ENCODE data around the gene KCTD16.

KCTD16 gene

GRCh38 chr5:144418719-144419118 is 248.0 kb downstream of the KCTD16 start:
- Histone ChIP-seq H3K4me2 (ENCODE audit: low read depth, low read length) (no peak overlapping the region), H3K4me1 (ENCODE audit: low read length) (no peaks in the 10 kb centered on the region), H3K36me3 (replicated peaks; ENCODE audit: insufficient read depth, low read length) (no peaks in the 10 kb centered on the region), H3K79me2 (ENCODE audit: low read length) (no peaks in the 10 kb centered on the region), H3K9me3 (replicated peaks; ENCODE audit: insufficient read depth, low read length) (no peaks in the 10 kb centered on the region), H3K27me3 (replicated peaks; ENCODE audit: insufficient read depth, low read length) (no peaks in the 10 kb centered on the region), H3F3A (ENCODE audit: insufficient read depth, low read length) (no peaks in the 10 kb centered on the region), H3K9me2 (replicated peaks; ENCODE audit: insufficient read depth, low read length) (no peaks in the 10 kb centered on the region), H3K27ac (ENCODE audit: low read length) (no peak overlapping the region), H3K9ac (ENCODE audit: low read length) (no peak overlapping the region), H4K20me1 (ENCODE audit: insufficient read depth, low read length) (no peaks in the 10 kb centered on the region), H2AFZ (ENCODE audit: low read length) (no peak overlapping the region), H3K4me3 (ENCODE audit: low read length) (no peak overlapping the region)
- TF ChIP-seq EZH2 (optimal IDR thresholded peaks at IDR 0.05; ENCODE audit: low read depth, low read length) (no peak), EZH2phosphoT487 (IDR thresholded peaks at IDR 0.05; ENCODE audit: low read length) (no peak), CTCF (IDR thresholded peaks at IDR 0.05; ENCODE audit: low read length) (no peak)
- no peak for DNase-seq

- no peaks in the 10 kb centered on the region for H3K9me2 ChIP-seq (replicated peaks; ENCODE audit: insufficient read depth, low read length)
- no peak overlapping the region for H3K9ac ChIP-seq (ENCODE audit: low read length)
- no peak for DNase-seq
- no peaks in the 10 kb centered on the region for H3K36me3 ChIP-seq (replicated peaks; ENCODE audit: insufficient read depth, low read length)
- H3K27me3 ChIP-seq (replicated peaks; ENCODE audit: insufficient read depth, low read length): no peaks in the 10 kb centered on the region
- no peak overlapping the region for H3K4me3 ChIP-seq (ENCODE audit: low read length)
- H3F3A ChIP-seq (ENCODE audit: insufficient read depth, low read length): no peaks in the 10 kb centered on the region
- H3K9me3 ChIP-seq (replicated peaks; ENCODE audit: insufficient read depth, low read length): no peaks in the 10 kb centered on the region
- no peaks in the 10 kb centered on the region for H3K79me2 ChIP-seq (ENCODE audit: low read length)
- TF ChIP-seq EZH2phosphoT487 (IDR thresholded peaks at IDR 0.05; ENCODE audit: low read length) (no peak), CTCF (IDR thresholded peaks at IDR 0.05; ENCODE audit: low read length) (no peak), EZH2 (optimal IDR thresholded peaks at IDR 0.05; ENCODE audit: low read depth, low read length) (no peak)
- no peak overlapping the region for H3K27ac ChIP-seq (ENCODE audit: low read length)
- H2AFZ ChIP-seq (ENCODE audit: low read length): no peak overlapping the region
- H3K4me1 ChIP-seq (ENCODE audit: low read length): no peaks in the 10 kb centered on the region
- H4K20me1 ChIP-seq (ENCODE audit: insufficient read depth, low read length): no peaks in the 10 kb centered on the region
- H3K4me2 ChIP-seq (ENCODE audit: low read depth, low read length): no peak overlapping the region
These were observed 250.7 kb downstream of the KCTD16 start for GRCh38 chr5:144421411-144421810.

GRCh38 chr5:144422018-144422727 is 251.5 kb downstream of the KCTD16 start:
- H3K9me3 ChIP-seq (replicated peaks; ENCODE audit: insufficient read depth, low read length): no peaks in the 10 kb centered on the region
- no peak overlapping the region for H3K4me3 ChIP-seq (ENCODE audit: low read length)
- no peak for DNase-seq
- H3F3A ChIP-seq (ENCODE audit: insufficient read depth, low read length): no peaks in the 10 kb centered on the region
- H3K79me2 ChIP-seq (ENCODE audit: low read length): no peaks in the 10 kb centered on the region
- no peaks in the 10 kb centered on the region for H3K9me2 ChIP-seq (replicated peaks; ENCODE audit: insufficient read depth, low read length)
- TF ChIP-seq EZH2 (optimal IDR thresholded peaks at IDR 0.05; ENCODE audit: low read depth, low read length) (no peak), CTCF (IDR thresholded peaks at IDR 0.05; ENCODE audit: low read length) (no peak), EZH2phosphoT487 (IDR thresholded peaks at IDR 0.05; ENCODE audit: low read length) (no peak)
- H2AFZ ChIP-seq (ENCODE audit: low read length): no peak overlapping the region
- no peak overlapping the region for H3K27ac ChIP-seq (ENCODE audit: low read length)
- no peaks in the 10 kb centered on the region for H3K4me1 ChIP-seq (ENCODE audit: low read length)
- no peaks in the 10 kb centered on the region for H3K36me3 ChIP-seq (replicated peaks; ENCODE audit: insufficient read depth, low read length)
- no peaks in the 10 kb centered on the region for H4K20me1 ChIP-seq (ENCODE audit: insufficient read depth, low read length)
- H3K4me2 ChIP-seq (ENCODE audit: low read depth, low read length): no peak overlapping the region
- H3K9ac ChIP-seq (ENCODE audit: low read length): no peak overlapping the region
- H3K27me3 ChIP-seq (replicated peaks; ENCODE audit: insufficient read depth, low read length): no peaks in the 10 kb centered on the region
